ENCODE measurements around the gene NBAS.
"Not testable (repeated sequence)": the region's sequence is repeated elsewhere in the genome, so short reads cannot be mapped to it uniquely, and the experiment has no call there.

The NBAS gene

DNA sequence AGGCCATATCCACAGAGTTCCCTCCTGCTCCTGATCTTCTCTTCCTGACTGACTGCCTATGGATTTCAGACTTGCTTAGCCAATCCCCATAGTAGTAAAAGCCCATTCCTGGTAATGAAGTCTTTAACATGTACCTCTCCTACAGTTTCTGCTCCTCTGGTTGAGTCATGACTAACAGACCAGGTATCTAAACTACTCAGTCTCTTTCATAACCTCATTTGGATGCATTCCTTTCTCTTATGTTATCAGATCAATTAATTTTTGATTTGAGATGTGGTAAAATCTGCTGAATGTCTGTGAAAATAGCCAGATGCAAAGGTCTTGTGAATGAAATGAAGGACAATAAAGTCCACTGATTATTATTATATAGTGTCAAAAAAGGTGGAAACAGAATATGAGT lies 198.0 kb downstream of the NBAS start:
- DNase-seq (ENCODE audit: low read depth in 2 of 2) = no peak

DNA sequence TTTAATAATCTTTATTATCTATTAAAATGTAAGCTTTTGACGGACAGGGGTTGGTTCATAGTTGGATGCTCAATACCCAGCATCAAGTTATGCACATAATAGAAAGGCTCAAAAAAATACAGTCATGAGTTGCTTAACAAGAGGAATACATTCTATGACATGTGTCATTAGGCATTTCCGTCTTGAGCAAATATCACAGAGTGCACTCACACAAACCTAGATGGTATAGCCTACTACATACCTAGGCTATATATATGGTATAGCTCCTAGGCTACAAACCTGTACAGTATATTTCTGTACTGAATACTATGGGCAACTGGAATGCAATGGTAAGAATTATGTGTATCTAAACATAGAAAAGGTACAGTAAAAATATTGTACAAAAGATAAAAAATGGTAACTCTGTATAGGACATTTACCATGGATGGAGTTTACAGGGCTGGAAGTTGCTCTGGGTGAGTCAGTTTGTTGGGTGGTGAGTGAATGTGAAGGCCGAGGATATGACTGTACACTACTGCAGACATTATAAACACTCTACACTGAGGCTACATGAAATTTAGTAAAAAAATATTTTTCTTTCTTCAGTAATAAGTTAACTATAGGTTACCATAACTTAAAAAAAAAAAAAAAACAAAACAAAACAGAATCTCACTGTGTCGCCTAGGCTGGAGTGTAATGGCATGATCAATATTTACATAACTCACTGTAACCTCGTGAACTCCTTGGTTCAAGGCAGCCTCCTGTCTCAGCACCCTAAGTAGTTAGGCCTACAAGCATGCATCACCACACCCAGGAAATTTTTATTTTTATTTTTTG lies 201.2 kb downstream of the NBAS start:
- no peak for DNase-seq (ENCODE audit: low read depth in 2 of 2)

DNA sequence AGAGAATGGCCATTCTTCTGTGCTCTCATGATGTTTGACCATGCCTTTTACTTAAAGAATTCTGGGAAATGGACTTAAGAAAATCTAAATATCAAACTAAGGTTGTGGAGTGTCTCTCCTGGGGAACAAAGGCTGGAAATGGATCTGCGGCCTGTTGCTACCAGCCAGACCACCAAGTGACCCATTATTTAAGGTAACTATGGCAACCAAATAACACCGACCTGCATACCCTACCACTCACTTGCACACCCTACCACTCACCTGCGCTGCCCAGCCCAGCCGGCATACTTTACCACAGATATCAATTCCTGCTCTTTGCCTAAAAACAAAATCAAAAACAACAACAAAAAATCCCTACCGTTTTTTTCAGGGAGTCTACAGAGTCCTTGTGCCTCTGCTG lies 203.2 kb downstream of the NBAS start:
- DNase-seq (ENCODE audit: low read depth in 2 of 2) = no peak

DNA sequence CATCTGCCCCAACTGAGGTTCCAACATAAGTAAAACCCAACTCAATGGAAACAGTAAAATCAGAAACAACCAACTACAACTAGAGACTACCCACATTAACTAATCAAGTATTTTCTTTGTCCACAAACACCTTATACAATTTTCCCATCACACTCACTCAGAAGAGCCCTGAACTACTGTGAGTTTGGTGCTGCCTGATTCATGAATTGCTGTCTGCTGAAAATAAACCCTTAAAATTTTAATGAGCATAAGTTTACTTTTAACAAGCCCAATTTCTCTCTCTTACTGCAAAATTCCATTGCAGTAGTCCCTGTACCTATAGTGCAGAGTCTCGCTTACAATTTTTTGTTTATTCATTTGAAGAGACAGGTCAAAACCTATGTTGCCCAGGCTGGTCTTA lies 203.9 kb downstream of the NBAS start:
- DNase-seq (ENCODE audit: low read depth in 2 of 2) = no peak

DNA sequence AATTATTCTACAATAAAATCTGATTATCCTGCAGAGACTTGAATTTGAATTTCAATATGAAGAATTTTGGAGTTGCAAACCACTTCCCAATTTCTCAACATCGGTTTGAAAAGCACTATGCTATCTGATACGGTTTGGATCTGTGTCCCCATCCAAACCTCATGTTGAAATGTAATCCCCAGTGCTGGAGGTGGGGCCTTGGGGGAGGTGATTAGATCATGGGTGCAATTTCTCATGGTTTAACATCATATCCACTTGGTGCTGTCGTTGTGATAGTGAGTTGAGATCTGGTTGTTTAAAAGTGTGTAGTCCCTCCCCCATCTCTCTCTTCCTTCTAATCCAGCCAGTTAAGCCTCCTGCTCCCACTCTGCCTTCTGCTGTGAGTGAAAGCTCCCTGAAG lies 205.7 kb downstream of the NBAS start:
- no peak for DNase-seq (ENCODE audit: low read depth in 2 of 2)

DNA sequence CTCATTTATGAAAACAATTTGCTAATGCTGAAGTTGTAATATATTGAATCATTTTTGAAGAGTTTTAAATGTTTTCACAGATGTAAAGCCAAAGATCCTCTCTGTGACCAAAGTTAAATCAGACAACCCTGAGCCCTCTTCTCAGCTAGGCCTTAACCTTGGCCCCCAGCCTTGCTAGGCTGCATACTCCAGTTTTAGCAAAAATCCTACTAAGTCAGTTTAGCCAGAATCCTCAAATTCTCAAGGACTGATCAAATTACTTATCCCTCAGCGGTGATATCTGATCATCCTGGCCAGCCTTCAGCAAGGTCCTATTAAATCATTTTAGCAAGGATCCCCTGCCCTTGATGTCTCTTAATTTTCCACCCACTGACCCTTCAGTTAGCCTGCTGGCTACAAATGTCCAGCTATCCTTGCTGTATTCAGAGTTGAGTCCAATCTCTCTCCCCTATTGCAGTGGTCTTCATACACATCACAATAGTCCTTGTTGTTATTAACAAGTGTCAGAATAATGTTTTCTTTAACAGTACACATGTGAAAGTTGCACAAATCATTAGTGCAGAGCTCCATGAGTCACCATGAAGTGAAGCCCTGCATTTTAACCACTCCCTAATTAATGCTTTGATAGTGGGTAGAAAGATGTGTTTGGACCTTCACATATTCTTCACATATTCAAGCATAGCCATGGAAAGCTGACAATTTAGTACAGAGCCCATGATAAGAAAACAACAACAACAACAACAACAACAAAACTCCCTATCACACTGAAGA lies 206.4 kb downstream of the NBAS start:
- no peak for DNase-seq (ENCODE audit: low read depth in 2 of 2)

DNA sequence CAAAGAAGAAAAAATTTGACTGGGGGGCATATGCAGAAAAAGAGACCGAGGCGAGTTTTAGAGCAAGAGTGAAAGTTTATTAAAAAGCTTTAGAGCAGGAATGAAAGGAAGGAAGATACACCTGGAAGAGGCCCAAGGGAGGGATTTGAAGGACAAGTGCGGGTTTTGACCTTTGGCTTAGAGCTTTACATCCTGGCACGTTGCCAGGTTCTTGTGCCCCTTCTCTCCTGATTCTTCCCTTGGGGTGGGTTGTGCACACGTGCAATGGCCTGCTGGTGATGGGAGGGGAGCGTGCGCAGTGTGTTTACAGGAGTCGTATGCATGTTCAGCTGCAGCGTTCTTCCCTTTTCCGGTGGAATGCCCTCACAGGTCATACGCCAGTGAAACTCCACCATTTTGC lies 208.8 kb downstream of the NBAS start:
- DNase-seq (ENCODE audit: low read depth in 2 of 2) = no peak

DNA sequence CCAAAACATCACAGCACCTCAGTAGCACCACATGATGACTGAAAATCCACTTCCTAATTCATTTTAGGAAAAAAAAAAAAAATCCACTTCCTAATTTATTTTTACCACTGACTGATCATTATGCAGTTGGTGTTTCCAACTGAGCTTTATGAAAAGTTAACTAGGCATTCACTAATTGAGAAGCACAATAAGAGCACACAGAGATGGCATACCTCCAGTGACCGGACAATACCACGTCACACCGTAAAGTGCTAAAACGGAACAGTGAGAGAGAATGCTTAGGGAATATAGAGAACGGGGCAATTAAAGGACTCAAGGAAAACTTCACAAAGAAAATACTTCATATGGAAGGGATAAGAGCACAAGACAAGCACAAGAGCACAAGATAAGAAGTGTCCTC lies 212.5 kb downstream of the NBAS start:
- no peak for DNase-seq (ENCODE audit: low read depth in 2 of 2)

DNA sequence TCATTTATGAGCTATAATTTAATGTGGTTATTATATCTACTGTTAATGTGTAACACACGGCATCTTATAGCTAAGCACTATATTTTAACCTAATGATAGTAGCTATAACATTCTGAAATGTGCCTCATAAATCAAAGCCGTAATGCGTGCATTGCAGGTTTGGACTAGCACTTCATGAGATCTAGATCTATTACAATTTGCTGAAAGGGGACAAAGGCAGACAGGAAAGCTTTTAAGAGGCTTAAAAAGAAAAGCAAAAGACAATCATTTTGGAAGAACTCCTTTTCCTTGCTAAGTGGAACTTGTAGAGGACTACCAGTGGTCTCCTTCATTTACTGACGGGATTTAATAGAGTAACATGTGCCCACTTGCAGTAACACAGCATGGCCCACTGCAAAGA lies 213.1 kb downstream of the NBAS start:
- no peak for DNase-seq (ENCODE audit: low read depth in 2 of 2)

DNA sequence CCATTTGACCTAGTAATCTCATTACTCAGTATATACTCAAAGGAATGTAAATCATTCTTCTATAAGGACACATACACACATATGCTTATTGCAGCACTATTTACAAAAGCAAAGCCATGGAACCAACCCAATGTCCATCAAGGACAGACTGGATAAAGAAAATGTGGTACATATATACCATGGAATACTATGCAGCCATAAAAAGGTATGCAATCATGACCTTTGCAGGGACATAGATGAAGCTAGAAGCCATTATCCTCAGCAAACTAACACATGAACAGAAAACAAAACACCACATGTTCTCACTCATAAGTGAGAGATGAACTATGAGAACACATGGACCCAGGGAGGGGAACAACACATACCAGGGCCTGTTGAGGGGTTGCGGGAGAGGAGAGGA lies 214.5 kb downstream of the NBAS start:
- DNase-seq (ENCODE audit: low read depth in 2 of 2) = no peak

DNA sequence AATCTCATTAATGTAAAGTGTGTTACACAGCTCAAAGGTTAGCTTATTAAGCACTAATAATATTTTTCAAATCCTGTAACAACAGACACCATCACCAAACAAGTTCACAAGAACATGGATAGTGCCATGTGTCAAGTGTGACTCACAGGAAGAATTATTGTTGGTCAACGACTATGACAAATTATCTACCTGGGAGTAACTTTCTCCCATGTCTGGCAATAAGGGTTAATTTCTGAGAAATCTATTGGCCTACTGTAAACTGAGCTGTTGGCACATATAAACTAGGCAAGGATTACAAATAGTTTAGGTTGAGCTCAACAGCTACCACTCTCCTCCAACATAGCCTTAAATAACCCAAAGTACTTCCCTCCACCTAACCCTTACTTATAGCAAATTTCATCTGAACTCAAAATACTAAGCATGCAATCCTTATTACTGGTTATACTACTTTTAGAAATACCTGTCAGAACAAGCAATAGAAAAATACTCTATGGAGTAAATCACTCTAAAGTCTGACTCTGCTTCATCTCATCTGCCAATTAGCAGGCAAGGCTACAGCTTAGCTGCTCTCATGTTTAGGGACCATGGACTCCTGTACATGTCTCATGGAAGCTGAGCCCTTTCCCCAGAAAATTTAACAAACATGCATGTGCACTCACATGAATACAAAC lies 223.0 kb downstream of the NBAS start:
- DNase-seq (ENCODE audit: low read depth in 2 of 2) = no peak

DNA sequence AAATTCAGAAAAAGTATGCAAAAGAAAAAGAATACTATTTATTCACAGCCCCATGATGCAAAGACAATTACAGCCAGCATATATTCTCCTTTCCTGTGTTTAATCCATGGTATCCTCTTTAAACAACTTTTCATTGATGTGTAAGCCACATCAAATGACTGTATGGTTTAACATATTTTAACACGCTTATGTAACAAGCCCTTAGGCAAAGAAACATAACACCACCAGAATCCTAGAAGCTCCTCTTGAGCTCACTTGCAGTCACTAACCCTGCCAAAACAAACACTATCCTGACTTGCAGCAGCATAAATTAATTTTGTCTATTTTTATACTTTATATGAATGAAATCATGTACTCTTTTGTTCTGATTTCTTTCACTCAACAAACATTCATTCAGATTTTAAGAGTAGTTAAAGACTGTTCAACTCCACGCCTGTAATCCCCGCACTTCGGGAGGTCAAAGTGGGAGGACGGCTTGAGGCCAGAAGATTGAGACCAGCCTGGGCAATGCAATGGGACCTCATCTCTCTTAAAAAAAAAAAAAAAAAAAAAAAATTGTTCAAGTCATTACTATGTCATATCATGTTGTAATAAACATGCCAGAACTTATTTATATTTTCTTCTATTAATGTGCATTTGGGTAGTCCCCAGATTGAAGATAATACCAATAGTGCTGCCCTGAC lies 226.3 kb downstream of the NBAS start:
- DNase-seq (ENCODE audit: low read depth in 2 of 2) = no peak

DNA sequence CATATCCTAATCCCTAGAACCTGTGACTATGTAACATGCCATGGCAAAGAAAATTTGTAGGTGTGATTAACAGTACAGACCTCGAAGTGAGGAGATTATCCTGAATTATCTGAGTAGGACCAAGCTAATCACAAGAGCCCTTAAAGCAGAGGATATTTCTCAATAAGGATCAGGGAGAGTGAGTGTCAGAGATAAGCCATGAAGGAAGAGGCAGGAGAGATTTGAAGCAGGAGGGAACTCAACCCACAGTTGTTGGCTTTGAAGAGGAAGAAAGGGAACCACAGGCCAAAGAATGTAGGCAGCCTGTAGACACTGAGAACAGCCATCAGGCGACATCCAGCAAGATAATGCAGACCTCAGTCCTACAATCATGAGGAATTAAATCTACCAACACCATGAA lies 229.3 kb downstream of the NBAS start:
- DNase-seq (ENCODE audit: low read depth in 2 of 2) = no peak

DNA sequence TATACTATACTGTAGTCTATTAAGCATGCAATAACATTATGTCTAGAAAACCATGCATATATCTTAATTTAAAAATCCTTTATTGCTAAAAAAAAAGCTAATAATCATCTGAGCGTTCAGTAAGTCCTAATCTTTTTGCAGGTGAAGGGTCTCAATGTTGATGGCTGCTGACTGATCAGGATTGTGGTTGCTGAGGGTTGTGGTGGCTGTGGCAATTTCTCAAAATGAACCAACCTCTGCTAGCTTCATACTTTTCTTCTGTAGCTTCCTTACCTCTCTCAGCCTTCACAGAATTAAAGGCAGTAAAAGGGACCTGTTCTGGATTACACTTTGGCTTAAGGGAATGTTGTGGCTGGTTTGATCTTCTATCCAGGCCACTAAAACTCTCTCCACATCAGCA lies 235.8 kb downstream of the NBAS start:
- no peak for DNase-seq (ENCODE audit: low read depth in 2 of 2)

DNA sequence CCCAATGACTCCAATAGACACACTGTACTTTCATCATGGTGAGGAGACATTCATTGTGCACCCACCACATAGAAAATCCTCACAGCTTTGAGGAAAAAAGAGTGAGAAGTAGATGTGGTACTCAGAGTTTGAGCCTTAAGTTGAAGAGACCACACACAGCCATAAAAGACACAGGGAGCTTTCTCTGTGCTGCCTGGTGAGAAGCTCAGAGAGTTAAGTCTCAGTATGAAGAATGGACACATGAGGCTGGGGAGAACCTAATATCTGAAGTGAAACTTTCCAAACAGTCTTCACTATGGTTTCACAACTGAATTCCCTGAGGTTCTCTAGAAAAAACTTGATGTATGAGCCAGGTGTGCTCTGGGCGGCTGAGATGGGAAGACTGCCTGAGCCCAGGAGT lies 237.9 kb downstream of the NBAS start:
- no peak for DNase-seq (ENCODE audit: low read depth in 2 of 2)

DNA sequence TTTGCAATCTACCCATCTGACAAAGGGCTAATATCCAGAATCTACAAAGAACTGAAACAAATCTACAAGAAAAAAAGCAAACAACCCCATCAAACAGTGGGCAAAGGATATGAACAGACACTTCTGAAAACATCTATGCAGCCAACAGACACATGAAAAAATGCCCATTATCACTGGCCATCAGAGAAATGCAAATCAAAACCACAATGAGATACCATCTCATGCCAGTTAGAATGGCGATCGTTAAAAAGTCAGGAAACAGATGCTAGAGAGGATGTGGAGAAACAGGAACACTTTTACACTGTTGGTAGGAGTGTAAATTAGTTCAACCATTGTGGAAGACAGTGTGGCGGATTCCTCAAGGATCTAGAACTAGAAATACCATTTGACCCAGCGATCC lies 239.7 kb downstream of the NBAS start:
- not testable (repeated sequence) for DNase-seq (ENCODE audit: low read depth in 2 of 2)

DNA sequence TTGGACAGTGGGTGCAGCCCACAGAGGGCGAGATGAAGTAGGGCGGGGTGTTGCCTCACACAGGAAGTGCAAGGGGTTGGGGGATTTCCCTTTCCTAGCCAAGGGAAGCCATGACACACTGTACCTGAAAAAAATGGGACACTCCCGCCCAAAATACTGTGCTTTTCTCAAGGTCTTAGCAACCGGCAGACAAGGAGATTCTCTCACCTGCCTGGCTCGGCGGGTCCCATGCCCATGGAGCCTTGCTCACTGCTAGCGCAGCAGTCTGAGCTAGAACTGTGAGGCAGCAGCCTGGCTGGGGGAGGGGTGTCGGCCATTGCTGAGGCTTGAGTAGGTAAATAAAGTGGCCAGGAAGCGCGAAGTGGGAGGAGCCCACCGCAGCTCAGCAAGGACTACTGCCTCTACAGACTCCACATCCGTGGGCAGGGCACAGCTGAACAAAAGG lies 244.7 kb downstream of the NBAS start:
- no peak for DNase-seq (ENCODE audit: low read depth in 2 of 2)

DNA sequence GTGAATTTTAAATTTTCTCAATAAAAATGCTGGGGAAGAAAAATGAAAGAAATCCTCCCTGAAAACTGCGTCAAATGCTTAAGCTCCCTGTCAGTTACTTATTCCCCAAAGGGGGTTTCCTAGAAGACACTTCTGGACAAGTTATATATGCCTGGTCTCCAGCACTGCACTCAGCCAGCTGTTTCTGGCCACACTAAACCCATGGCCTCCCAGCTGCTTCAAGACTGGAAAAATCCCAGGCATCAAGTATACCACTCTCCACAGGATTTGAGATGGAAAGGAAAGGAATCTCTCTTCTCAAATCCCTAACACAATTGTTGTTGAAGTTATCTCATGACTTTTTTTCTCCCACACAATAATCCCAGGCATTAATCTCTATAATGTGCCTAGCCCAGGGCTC lies 245.7 kb downstream of the NBAS start:
- DNase-seq (ENCODE audit: low read depth in 2 of 2) = no peak

DNA sequence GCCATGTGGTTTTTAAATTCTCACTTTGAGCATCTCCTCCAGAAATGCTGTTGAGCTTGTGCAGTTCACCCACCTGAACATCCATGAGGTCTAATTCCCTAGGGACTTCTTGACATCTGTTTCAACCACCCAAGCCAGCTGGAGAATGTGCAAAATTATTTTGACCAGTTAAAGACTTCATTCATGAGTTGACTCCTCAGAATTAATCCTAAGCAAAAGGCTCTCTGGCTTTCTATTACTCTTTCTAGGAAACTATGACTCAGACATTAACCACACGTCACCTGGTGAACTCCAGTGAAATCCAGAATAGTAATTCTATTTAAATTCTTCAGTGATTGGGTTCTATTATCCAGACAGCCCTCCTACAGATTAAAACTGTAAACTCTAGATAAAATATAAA lies 247.5 kb downstream of the NBAS start:
- no peak for DNase-seq (ENCODE audit: low read depth in 2 of 2)

DNA sequence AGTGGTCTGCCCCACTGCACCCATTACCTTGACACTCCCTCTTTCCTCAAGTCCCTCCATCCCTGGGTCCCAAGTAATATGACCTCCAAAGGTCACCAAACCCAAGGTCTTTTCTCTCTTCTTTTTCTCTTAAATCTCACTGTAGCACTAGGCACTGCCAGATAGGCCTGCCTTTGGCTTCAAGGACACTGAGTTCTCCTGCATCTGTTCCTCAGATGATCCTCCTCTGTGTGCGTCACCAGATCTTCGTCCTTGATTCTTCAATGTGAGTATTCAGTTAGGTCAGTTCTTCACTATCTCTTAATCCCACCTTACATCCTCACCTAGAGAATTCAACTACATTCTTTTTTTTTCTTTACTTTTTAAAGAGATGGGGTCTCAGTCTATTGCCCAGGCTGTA lies 249.2 kb downstream of the NBAS start:
- DNase-seq (ENCODE audit: low read depth in 2 of 2) = no peak

DNA sequence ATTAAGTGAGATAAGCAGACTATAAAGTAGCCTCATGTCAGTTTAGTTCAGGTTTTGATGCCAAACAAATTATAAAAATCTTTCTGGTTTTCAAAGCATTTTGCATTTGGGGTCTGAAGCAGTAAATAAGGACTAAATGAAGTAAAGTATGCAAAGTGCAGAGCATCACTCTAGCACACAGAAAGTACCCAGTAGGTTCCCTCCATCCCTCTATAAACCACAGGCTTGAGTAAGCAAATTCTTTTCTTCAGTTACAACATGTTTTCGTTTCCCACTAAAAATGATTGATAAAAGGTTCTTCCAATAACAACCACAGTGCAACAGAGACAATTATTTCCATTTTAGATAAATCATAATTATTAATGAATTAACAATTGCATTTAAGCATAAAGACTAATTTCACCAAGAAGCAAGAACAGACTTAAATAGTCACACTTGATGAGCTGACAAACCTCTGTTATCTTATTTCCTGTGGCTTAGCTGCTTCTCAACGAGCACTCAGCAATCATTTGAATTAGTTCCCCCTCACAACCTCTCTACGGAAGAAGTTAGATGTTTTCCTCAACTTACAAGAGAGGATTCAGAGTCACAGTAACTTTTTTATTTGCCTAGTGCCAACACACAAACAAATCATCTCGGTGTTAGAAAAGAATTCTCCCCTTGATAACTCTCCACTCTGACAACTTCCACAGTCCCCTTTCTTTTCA lies 249.8 kb downstream of the NBAS start:
- no peak for DNase-seq (ENCODE audit: low read depth in 2 of 2)

DNA sequence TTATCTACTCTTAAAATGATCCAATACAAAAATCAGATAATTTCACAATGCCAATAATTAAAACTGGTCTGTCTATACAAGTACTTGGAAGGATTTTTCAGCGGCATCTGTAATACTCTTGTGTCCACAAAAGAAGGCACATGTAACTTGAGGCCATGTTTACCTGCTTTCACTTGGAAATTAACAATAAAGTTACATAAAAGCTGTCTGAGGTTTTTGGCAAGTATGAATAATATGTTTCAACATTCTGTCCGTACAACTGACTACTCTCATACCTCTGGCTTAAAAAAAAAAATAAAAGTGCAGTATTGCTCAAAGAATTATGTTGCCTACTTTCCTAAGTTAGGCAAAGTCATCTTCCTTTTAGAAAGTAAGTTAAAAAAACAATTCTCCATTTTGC lies 253.6 kb downstream of the NBAS start:
- DNase-seq (ENCODE audit: low read depth in 2 of 2) = no peak
